Glomerular visceral epithelial cell (primary cell): Measurements from ENCODE around the gene OR5K3.
"Not testable (repeated sequence)": the region's sequence is repeated elsewhere in the genome, so short reads cannot be mapped to it uniquely, and the experiment has no call there.

Experiments used
- DNase-seq: peaks from one replicate; pipeline ENCODE4 v3.0.0-alpha.2; 2016; ENCODE audit errors: extremely low spot score

Gene OR5K3

GRCh38 chr3:98390366-98390765, at the start of gene OR5K3:
Gene OR5K3 (plus strand): TSS chr3:98390666. CDS start chr3:98390666, 0 bp downstream.
- DNase-seq, result no peak

GRCh38 chr3:98341758-98342157, 48.7 kb upstream of the OR5K3 start:
- DNase-seq, result no peak

GRCh38 chr3:98343647-98344507, 46.6 kb upstream of the OR5K3 start:
- DNase-seq, result peak; percentile 31

- no peak for DNase-seq
Measured at GRCh38 chr3:98350082-98350481, 40.4 kb upstream of the OR5K3 start.

- DNase-seq, result no peak
Measured at GRCh38 chr3:98353554-98353953, 36.9 kb upstream of the OR5K3 start, which contains the start of gene OR5K4. Gene OR5K4 (plus strand): TSS chr3:98353854. CDS start chr3:98353854, 0 bp downstream.

- no peak for DNase-seq
Measured at GRCh38 chr3:98359250-98359649, 31.2 kb upstream of the OR5K3 start.

- peak; percentile 2 for DNase-seq
Measured at GRCh38 chr3:98359993-98360675, 30.3 kb upstream of the OR5K3 start.

- no peak for DNase-seq
Measured at GRCh38 chr3:98360681-98361080, 29.8 kb upstream of the OR5K3 start.

- no peak for DNase-seq
Measured at GRCh38 chr3:98361289-98361688, 29.2 kb upstream of the OR5K3 start.

GRCh38 chr3:98367464-98368246, 22.8 kb upstream of the OR5K3 start:
- no peak for DNase-seq

GRCh38 chr3:98371186-98371585, 19.3 kb upstream of the OR5K3 start:
- no peak for DNase-seq

- no peak for DNase-seq
Measured at GRCh38 chr3:98371853-98372252, 18.6 kb upstream of the OR5K3 start.

GRCh38 chr3:98372445-98372844, 18.0 kb upstream of the OR5K3 start:
- DNase-seq, result no peak

GRCh38 chr3:98376631-98377030, 13.8 kb upstream of the OR5K3 start:
- no peak for DNase-seq

- DNase-seq, result no peak
Measured at GRCh38 chr3:98388147-98388546, 2.3 kb upstream of the OR5K3 start.

GRCh38 chr3:98395101-98395500, 4.6 kb downstream of the OR5K3 start:
- DNase-seq, result no peak

GRCh38 chr3:98396482-98396881, 6.0 kb downstream of the OR5K3 start:
- DNase-seq, result not testable (repeated sequence)

- DNase-seq, result no peak
Measured at GRCh38 chr3:98398513-98398912, 8.0 kb downstream of the OR5K3 start.

GRCh38 chr3:98402507-98402906, 12.0 kb downstream of the OR5K3 start:
- DNase-seq, result no peak

GRCh38 chr3:98404010-98404409, 13.5 kb downstream of the OR5K3 start:
- no peak for DNase-seq

- no peak for DNase-seq
Measured at GRCh38 chr3:98406034-98406433, 15.6 kb downstream of the OR5K3 start.

- DNase-seq, result no peak
Measured at GRCh38 chr3:98432575-98432974, 42.1 kb downstream of the OR5K3 start.
